GM23338 (cell line): ENCODE results near the gene CASP5.
"Not testable (repeated sequence)": the region's sequence is repeated elsewhere in the genome, so short reads cannot be mapped to it uniquely, and the experiment has no call there.

ENCODE experiments used
- CREB1 ChIP-seq: fragments of 250-450 bp; sonication (Bioruptor Pico); IDR thresholded peaks from 2 replicates; pipeline ENCODE4 v1.5.0; 2020; ENCODE audit warnings: low read depth, mild to moderate bottlenecking, moderate library complexity
- EZH2 ChIP-seq: fragments of 200-600 bp; sonication (generic); IDR thresholded peaks from one replicate; pipeline ENCODE4 v1.8.0; 2017; ENCODE audit warnings: antibody characterized with exemption, mild to moderate bottlenecking, low read depth; ENCODE audit not compliant: unreplicated experiment
- EZH2phosphoT487 ChIP-seq: fragments of 200-600 bp; sonication (generic); IDR thresholded peaks from one replicate; pipeline ENCODE4 v1.8.1; 2018; ENCODE audit warnings: antibody characterized with exemption; ENCODE audit not compliant: unreplicated experiment
- JUNB ChIP-seq: IDR thresholded peaks from one replicate; pipeline ENCODE4 v1.6.1; 2016; ENCODE audit warnings: antibody characterized with exemption; ENCODE audit not compliant: unreplicated experiment
- NANOG ChIP-seq: IDR thresholded peaks from 2 replicates; pipeline ENCODE4 v1.6.1; 2016; ENCODE audit warnings: antibody characterized with exemption, borderline replicate concordance
- POLR2AphosphoS5 ChIP-seq: IDR thresholded peaks from 2 replicates; pipeline ENCODE4 v1.6.1; 2016; ENCODE audit warnings: antibody characterized with exemption, low read depth
- STAT1 ChIP-seq: IDR thresholded peaks from one replicate; pipeline ENCODE4 v1.6.1; 2016; ENCODE audit warnings: antibody characterized with exemption; ENCODE audit not compliant: unreplicated experiment
- ZNF114 ChIP-seq: fragments of 250-450 bp; sonication (Bioruptor Pico); IDR thresholded peaks from 2 replicates; pipeline ENCODE4 v1.5.0; 2020; ENCODE audit warnings: mild to moderate bottlenecking, moderate library complexity
- ZNF331 ChIP-seq: fragments of 250-450 bp; sonication (Bioruptor Pico); IDR thresholded peaks from 2 replicates; pipeline ENCODE4 v1.5.0; 2020; ENCODE audit warnings: low read depth, mild to moderate bottlenecking, moderate library complexity
- TF ChIP-seq, protein P1 (sequence below), 2 experiments: fragments of 200-600 bp in 1 of 2; sonication (generic) in 1 of 2; conservative IDR thresholded peaks; 2 replicates each; pipeline versions ENCODE4 v1.5.1 to v1.6.1; 2016 to 2017; ENCODE audit warnings: antibody characterized with exemption in 2 of 2, low read depth in 2 of 2, mild to moderate bottlenecking in 2 of 2, moderate library complexity in 1 of 2
- TF ChIP-seq, protein P2 (sequence below): IDR thresholded peaks from 2 replicates; pipeline ENCODE4 v1.6.1; 2016; ENCODE audit warnings: antibody characterized with exemption
- TF ChIP-seq, protein P3 (sequence below): IDR thresholded peaks from one replicate; pipeline ENCODE4 v1.6.1; 2018; ENCODE audit warnings: antibody characterized with exemption; ENCODE audit not compliant: unreplicated experiment
- TF ChIP-seq, protein P4 (sequence below): fragments of 250-450 bp; sonication (Bioruptor Pico); IDR thresholded peaks from 2 replicates; pipeline ENCODE4 v1.5.0; 2020; ENCODE audit warnings: mild to moderate bottlenecking, moderate library complexity

DNA sequence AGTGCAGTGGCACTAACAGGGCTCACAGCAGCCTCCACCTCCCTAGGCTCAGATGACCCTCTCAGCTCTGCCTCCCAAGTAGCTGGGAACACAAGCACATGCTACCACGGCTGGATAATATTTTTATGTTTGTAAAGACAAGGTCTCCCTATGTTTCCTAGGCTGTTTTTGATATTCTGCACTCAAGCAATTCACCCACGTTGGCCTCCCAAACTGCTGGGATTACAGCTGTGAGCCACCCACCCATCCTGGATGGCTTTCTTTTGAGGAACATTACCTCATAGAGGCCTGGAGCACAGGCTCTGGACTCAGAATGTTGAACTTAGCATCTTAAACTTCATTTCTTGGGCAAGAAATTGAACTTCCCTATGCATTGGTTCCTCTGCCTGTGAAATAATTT lies 49.1 kb upstream of the CASP5 start:
- not testable (repeated sequence) for TF ChIP-seq POLR2AphosphoS5; EZH2; CREB1 (CRISPR knock-in tag); EZH2phosphoT487; JUNB; STAT1; ZNF114; NANOG; ZNF331
- TF ChIP-seq, protein P1, sequence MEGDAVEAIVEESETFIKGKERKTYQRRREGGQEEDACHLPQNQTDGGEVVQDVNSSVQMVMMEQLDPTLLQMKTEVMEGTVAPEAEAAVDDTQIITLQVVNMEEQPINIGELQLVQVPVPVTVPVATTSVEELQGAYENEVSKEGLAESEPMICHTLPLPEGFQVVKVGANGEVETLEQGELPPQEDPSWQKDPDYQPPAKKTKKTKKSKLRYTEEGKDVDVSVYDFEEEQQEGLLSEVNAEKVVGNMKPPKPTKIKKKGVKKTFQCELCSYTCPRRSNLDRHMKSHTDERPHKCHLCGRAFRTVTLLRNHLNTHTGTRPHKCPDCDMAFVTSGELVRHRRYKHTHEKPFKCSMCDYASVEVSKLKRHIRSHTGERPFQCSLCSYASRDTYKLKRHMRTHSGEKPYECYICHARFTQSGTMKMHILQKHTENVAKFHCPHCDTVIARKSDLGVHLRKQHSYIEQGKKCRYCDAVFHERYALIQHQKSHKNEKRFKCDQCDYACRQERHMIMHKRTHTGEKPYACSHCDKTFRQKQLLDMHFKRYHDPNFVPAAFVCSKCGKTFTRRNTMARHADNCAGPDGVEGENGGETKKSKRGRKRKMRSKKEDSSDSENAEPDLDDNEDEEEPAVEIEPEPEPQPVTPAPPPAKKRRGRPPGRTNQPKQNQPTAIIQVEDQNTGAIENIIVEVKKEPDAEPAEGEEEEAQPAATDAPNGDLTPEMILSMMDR (conservative IDR thresholded peaks at IDR 0.05; ENCODE audit: low read depth in 2 of 2), result not testable (repeated sequence)
- TF ChIP-seq, protein P2, sequence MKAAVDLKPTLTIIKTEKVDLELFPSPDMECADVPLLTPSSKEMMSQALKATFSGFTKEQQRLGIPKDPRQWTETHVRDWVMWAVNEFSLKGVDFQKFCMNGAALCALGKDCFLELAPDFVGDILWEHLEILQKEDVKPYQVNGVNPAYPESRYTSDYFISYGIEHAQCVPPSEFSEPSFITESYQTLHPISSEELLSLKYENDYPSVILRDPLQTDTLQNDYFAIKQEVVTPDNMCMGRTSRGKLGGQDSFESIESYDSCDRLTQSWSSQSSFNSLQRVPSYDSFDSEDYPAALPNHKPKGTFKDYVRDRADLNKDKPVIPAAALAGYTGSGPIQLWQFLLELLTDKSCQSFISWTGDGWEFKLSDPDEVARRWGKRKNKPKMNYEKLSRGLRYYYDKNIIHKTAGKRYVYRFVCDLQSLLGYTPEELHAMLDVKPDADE, result not testable (repeated sequence)
- TF ChIP-seq, protein P3, sequence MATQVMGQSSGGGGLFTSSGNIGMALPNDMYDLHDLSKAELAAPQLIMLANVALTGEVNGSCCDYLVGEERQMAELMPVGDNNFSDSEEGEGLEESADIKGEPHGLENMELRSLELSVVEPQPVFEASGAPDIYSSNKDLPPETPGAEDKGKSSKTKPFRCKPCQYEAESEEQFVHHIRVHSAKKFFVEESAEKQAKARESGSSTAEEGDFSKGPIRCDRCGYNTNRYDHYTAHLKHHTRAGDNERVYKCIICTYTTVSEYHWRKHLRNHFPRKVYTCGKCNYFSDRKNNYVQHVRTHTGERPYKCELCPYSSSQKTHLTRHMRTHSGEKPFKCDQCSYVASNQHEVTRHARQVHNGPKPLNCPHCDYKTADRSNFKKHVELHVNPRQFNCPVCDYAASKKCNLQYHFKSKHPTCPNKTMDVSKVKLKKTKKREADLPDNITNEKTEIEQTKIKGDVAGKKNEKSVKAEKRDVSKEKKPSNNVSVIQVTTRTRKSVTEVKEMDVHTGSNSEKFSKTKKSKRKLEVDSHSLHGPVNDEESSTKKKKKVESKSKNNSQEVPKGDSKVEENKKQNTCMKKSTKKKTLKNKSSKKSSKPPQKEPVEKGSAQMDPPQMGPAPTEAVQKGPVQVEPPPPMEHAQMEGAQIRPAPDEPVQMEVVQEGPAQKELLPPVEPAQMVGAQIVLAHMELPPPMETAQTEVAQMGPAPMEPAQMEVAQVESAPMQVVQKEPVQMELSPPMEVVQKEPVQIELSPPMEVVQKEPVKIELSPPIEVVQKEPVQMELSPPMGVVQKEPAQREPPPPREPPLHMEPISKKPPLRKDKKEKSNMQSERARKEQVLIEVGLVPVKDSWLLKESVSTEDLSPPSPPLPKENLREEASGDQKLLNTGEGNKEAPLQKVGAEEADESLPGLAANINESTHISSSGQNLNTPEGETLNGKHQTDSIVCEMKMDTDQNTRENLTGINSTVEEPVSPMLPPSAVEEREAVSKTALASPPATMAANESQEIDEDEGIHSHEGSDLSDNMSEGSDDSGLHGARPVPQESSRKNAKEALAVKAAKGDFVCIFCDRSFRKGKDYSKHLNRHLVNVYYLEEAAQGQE, result not testable (repeated sequence)
- TF ChIP-seq, protein P4, sequence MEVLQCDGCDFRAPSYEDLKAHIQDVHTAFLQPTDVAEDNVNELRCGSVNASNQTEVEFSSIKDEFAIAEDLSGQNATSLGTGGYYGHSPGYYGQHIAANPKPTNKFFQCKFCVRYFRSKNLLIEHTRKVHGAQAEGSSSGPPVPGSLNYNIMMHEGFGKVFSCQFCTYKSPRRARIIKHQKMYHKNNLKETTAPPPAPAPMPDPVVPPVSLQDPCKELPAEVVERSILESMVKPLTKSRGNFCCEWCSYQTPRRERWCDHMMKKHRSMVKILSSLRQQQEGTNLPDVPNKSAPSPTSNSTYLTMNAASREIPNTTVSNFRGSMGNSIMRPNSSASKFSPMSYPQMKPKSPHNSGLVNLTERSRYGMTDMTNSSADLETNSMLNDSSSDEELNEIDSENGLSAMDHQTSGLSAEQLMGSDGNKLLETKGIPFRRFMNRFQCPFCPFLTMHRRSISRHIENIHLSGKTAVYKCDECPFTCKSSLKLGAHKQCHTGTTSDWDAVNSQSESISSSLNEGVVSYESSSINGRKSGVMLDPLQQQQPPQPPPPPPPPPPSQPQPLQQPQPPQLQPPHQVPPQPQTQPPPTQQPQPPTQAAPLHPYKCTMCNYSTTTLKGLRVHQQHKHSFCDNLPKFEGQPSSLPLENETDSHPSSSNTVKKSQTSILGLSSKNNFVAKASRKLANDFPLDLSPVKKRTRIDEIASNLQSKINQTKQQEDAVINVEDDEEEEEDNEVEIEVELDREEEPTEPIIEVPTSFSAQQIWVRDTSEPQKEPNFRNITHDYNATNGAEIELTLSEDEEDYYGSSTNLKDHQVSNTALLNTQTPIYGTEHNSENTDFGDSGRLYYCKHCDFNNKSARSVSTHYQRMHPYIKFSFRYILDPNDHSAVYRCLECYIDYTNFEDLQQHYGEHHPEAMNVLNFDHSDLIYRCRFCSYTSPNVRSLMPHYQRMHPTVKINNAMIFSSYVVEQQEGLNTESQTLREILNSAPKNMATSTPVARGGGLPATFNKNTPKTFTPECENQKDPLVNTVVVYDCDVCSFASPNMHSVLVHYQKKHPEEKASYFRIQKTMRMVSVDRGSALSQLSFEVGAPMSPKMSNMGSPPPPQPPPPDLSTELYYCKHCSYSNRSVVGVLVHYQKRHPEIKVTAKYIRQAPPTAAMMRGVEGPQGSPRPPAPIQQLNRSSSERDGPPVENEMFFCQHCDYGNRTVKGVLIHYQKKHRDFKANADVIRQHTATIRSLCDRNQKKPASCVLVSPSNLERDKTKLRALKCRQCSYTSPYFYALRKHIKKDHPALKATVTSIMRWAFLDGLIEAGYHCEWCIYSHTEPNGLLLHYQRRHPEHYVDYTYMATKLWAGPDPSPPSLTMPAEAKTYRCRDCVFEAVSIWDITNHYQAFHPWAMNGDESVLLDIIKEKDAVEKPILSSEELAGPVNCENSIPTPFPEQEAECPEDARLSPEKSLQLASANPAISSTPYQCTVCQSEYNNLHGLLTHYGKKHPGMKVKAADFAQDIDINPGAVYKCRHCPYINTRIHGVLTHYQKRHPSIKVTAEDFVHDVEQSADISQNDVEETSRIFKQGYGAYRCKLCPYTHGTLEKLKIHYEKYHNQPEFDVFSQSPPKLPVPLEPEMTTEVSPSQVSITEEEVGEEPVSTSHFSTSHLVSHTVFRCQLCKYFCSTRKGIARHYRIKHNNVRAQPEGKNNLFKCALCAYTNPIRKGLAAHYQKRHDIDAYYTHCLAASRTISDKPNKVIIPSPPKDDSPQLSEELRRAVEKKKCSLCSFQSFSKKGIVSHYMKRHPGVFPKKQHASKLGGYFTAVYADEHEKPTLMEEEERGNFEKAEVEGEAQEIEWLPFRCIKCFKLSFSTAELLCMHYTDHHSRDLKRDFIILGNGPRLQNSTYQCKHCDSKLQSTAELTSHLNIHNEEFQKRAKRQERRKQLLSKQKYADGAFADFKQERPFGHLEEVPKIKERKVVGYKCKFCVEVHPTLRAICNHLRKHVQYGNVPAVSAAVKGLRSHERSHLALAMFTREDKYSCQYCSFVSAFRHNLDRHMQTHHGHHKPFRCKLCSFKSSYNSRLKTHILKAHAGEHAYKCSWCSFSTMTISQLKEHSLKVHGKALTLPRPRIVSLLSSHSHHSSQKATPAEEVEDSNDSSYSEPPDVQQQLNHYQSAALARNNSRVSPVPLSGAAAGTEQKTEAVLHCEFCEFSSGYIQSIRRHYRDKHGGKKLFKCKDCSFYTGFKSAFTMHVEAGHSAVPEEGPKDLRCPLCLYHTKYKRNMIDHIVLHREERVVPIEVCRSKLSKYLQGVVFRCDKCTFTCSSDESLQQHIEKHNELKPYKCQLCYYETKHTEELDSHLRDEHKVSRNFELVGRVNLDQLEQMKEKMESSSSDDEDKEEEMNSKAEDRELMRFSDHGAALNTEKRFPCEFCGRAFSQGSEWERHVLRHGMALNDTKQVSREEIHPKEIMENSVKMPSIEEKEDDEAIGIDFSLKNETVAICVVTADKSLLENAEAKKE (CRISPR knock-in tag), result not testable (repeated sequence)
